SJSA1 (cell line): ENCODE measurements around the gene PTPRM. TPM values are rescaled to one million over a fixed set of nuclear protein-coding genes. Genes with fewer than 3 reads are reported as not detected.

ENCODE experiments used
- DNase-seq, 2 experiments: peaks; one replicate each; pipeline ENCODE4 v3.0.0-alpha.2; 2015 to 2020; ENCODE audit warnings: low spot score in 2 of 2, low read depth in 1 of 2
- H3K27ac ChIP-seq: fragments of 250-450 bp; sonication (Bioruptor Pico); 2 replicates; pipeline ENCODE4 v1.5.1; 2020; ENCODE audit warnings: mild to moderate bottlenecking, moderate library complexity
- H3K27me3 ChIP-seq: fragments of 250-450 bp; sonication (Bioruptor Pico); replicated peaks from 2 replicates; pipeline ENCODE4 v1.5.1; 2020; ENCODE audit warnings: mild to moderate bottlenecking, moderate library complexity
- H3K36me3 ChIP-seq: fragments of 250-450 bp; sonication (Bioruptor Pico); 2 replicates; pipeline ENCODE4 v1.5.1; 2020; ENCODE audit warnings: mild to moderate bottlenecking
- H3K4me1 ChIP-seq: fragments of 250-450 bp; sonication (Bioruptor Pico); replicated peaks from 2 replicates; pipeline ENCODE4 v1.6.1; 2021; ENCODE audit warnings: mild to moderate bottlenecking
- H3K4me3 ChIP-seq: fragments of 250-450 bp; sonication (Bioruptor Pico); 2 replicates; pipeline ENCODE4 v1.5.1; 2020; ENCODE audit warnings: mild to moderate bottlenecking
- H3K9me3 ChIP-seq: fragments of 250-450 bp; sonication (Bioruptor Pico); replicated peaks from 2 replicates; pipeline ENCODE4 v1.5.1; 2020; ENCODE audit warnings: mild to moderate bottlenecking
- total RNA-seq: library from RNA; depleted of rRNA; stranded (reverse); fragments of >200 nt; shearing (Covaris generic); gene quantifications from 2 replicates; pipeline ENCODE4 v1.2.3, GENCODE V29; 2014

Gene PTPRM
- total RNA-seq, 1 experiment from 2014 or later, result 68.3 TPM

DNA sequence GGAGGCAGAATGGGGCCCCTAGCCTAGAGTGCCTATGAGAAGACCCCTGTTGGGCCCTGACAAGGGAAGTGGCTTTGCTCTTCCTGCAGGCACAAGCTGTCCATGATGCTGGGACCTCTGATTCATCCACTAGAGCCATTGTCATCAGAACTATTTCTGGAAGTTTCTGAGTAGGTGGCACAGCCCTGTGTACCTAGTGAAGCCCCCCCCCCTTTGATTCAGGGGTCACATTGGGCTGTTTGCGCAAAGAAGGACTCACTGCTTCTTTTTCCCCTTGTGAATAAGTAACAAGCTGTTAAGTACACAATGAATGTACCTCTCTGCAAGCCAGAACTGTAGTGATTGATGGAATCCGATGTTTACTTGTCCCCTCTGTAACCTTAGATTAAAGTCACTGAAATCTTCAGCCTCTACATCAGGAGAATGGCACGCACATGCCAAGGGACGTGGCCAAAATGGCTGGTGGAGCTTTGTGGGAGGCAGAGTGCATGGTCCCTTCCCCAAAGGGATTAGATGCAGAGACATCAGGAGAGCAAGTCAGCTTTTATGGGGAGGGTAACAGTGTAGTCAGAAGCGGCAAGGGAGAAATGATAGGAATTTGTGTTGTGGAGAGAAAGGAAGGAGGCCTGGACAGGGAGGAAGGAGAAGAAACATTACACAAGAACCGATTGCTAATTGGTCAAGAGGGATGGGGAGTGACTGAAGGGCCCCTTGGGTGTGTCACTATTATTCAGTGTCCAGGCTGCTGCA is 774.5 kb downstream of the PTPRM start:
- DNase-seq, result peak; percentile 87 to 97
- H3K4me3 ChIP-seq, result no peak overlapping the region
- peak overlapping the region; percentile 84 for H3K27ac ChIP-seq
- H3K4me1 ChIP-seq, result peaks cover 40% of the 10 kb centered on the region
- H3K36me3 ChIP-seq, result no peaks in the 10 kb centered on the region; the same call in 1 of the 2 replicates
- H3K9me3 ChIP-seq, result no peaks in the 10 kb centered on the region
- H3K27me3 ChIP-seq, result no peaks in the 10 kb centered on the region

DNA sequence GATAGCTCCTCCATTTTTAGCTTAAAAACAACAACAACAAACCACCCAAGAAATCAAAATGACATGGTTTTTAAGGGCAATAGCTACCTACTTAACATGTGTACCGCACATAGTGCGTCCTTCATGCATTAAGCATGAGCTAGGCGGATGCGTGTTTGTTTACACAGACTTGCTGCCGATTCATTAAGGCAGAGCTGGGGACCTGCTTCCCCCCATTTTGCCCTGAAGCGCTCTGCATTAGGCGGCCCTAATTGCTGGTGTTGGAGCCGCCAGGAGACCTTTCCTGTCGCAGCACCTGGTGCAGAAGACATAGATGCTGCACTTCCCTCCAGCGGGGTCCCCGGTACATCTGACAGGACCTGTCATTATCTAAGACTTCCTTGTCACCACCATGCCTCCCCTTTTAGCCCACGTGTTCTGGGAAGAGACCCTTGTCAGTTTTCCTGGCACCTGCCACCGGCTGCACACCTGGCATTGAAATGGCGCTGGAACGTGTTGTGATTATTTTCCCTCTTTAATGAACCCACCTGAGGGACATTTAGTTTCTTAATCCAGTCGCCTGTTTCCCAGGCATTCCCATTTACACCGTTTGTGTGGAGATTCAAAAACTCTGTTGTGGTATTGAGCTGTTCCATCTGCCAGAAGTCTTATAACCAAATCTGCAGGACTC is 781.1 kb downstream of the PTPRM start:
- no peak overlapping the region for H3K27ac ChIP-seq
- no peaks in the 10 kb centered on the region for H3K27me3 ChIP-seq
- 0 out of 2 replicates have a peak, but pooled peaks cover 3% of the 10 kb centered on the region for H3K9me3 ChIP-seq
- H3K36me3 ChIP-seq, result no peaks in the 10 kb centered on the region; the same call in 1 of the 2 replicates
- H3K4me1 ChIP-seq, result no peaks in the 10 kb centered on the region; the same call in 1 of the 2 replicates
- H3K4me3 ChIP-seq, result no peak overlapping the region
- DNase-seq, result no peak

DNA sequence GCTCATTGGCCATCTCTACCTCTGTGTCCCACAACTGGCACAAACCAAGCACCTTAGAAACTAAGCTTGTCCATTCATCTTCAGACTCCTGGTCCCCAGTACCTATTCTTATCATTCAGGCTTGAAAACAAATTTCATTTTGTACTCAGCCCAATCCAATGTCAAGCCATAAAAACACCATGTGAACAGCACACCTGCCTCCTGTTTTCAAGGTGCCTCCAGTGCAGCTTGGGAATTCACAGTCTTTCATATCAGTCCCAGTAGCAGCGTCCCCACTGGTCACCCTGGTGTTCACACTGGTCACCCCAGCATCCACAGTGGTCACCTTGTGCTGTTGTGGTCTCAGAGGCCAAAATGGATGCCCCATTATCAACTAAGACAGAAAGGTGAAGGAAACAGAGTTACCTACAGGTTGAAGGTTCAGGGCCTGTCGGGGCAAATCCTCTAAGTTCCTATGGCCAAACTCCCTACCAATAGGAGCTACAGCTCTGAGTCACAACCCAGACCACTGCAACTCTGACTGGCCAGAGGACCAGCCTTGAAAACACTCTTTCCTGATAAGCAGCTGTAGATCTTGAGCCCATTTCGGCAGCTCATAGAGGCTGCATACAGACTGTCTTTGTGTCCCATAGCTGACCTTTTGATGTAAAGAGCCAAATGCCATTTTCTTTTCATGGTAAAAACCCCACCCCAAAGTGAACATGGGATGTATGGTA is 782.6 kb downstream of the PTPRM start:
- H3K4me3 ChIP-seq, result no peak overlapping the region
- no peaks in the 10 kb centered on the region for H3K27me3 ChIP-seq
- no peaks in the 10 kb centered on the region; the same call in 1 of the 2 replicates for H3K4me1 ChIP-seq
- H3K27ac ChIP-seq, result no peak overlapping the region
- H3K36me3 ChIP-seq, result no peaks in the 10 kb centered on the region
- DNase-seq, result no peak
- H3K9me3 ChIP-seq, result 0 out of 2 replicates have a peak, but pooled peaks cover 3% of the 10 kb centered on the region

DNA sequence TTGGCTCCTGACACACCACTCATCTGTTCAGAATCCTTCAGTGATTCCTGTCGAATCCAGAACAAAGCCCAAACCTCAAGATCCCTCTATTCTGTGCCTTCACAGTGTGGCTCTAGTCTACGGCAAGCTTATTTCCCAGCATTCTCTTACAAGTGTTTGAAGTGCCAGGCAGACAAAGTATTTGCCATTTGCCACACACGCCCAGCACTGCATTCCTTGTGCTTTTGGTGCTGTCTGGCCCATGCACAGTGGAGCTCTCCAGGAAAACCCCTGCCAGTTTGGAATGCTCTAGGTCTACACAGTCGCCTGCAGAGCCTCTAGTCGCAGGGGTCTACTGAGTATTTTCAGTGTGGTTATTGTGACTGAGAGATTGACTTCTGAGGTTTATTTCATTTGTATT is 783.5 kb downstream of the PTPRM start:
- no peak overlapping the region for H3K4me3 ChIP-seq
- DNase-seq, result no peak
- 0 out of 2 replicates have a peak, but pooled peaks cover 3% of the 10 kb centered on the region for H3K9me3 ChIP-seq
- no peaks in the 10 kb centered on the region for H3K27me3 ChIP-seq
- H3K27ac ChIP-seq, result no peak overlapping the region
- H3K36me3 ChIP-seq, result no peaks in the 10 kb centered on the region
- no peaks in the 10 kb centered on the region; the same call in 1 of the 2 replicates for H3K4me1 ChIP-seq

DNA sequence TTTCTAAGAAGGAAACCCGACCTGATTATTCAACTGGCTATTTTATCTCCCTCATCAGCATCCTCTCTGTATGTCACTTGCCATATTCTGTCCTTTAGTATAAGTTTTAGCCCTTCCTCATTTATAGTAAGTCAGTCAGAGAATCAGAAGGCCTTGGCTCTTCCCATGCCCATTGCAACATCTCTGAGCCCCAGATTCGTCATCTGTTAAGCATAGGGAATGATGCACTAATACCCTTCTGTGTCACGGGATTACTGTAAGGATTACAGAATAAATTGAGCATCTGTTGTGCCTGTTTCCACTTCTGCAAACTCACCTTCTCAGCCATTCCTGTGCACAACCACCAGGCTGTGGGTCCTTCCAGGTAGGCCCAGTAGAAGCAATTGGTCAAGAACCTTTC is 784.0 kb downstream of the PTPRM start:
- no peak overlapping the region for H3K27ac ChIP-seq
- no peak for DNase-seq

DNA sequence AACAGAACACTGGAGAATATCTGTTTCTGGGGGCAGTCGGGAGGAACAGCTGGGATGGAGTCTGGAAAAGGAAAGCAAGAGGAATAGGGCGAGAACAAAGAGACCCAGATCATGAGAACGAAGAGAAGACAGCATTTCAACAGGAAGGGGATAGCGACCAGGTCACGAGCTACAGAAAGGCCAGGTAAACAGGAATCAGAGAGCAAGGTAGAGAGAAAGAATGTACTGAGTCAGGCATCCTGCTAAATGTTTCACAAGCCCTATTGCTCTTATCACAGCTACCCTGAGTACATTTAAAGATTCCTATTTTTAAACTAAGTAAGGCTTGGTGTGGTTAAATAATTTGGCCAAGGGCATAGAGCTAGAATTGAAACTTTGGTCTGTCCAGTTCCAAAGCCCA is 787.2 kb downstream of the PTPRM start:
- Histone ChIP-seq H3K36me3 (no peaks in the 10 kb centered on the region), H3K27ac (no peak overlapping the region), H3K9me3 (peaks cover 3% of the 10 kb centered on the region; the same call in 1 of the 2 replicates), H3K27me3 (no peaks in the 10 kb centered on the region), H3K4me3 (no peak overlapping the region), H3K4me1 (no peaks in the 10 kb centered on the region)
- DNase-seq, result no peak

More for the DNA sequence above, 784.0 kb downstream of the PTPRM start:
- Histone ChIP-seq H3K4me1 (no peaks in the 10 kb centered on the region; the same call in 1 of the 2 replicates), H3K36me3 (no peaks in the 10 kb centered on the region), H3K27me3 (no peaks in the 10 kb centered on the region), H3K4me3 (no peak overlapping the region), H3K9me3 (0 out of 2 replicates have a peak, but pooled peaks cover 3% of the 10 kb centered on the region)

DNA sequence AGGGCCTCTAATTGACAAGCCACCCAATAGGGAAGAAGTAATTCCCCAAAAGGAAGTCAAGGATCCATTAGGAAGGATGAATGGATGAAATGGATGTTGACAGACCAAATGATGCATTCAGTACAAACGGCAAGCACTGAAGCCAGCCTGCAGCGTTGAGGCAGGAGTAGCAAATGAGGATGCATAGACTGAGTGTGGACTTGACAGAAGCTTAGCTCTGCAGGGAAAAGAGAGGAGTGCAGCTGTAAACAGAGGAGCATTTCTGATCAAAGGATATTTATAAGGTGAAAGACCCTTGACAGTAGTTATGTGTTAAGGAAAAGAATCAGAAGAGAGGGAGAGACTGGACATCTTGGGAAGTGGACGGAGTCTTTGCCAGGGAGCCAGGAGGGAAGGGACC is 788.9 kb downstream of the PTPRM start:
- H3K36me3 ChIP-seq, result no peaks in the 10 kb centered on the region
- H3K27me3 ChIP-seq, result no peaks in the 10 kb centered on the region
- H3K9me3 ChIP-seq, result peaks cover 3% of the 10 kb centered on the region; the same call in 1 of the 2 replicates
- H3K4me1 ChIP-seq, result no peaks in the 10 kb centered on the region
- H3K27ac ChIP-seq, result no peak overlapping the region
- no peak overlapping the region for H3K4me3 ChIP-seq
- no peak for DNase-seq

DNA sequence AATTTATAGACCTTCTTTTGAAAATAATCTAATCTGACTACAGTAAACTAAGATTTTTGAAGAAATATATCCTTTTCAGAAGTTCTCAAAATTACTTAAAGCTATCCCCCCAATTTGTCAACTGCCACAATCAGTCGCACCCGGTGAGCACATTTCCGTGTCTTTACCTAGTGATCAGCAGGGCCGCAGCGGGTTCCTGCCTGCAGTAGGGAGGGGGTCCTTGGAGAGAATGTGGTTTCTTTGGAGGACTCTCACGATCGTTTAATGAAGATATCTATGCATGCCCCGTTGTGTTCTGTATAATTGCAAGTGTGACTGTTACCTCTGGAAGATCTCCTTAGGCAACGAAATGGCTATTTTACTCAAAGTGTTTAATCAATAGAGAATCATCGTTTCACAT is 790.2 kb downstream of the PTPRM start:
- no peaks in the 10 kb centered on the region; the same call in 1 of the 2 replicates for H3K9me3 ChIP-seq
- no peak overlapping the region for H3K4me3 ChIP-seq
- no peaks in the 10 kb centered on the region for H3K27me3 ChIP-seq
- no peaks in the 10 kb centered on the region for H3K4me1 ChIP-seq
- no peaks in the 10 kb centered on the region for H3K36me3 ChIP-seq
- no peak for DNase-seq
- H3K27ac ChIP-seq, result no peak overlapping the region

DNA sequence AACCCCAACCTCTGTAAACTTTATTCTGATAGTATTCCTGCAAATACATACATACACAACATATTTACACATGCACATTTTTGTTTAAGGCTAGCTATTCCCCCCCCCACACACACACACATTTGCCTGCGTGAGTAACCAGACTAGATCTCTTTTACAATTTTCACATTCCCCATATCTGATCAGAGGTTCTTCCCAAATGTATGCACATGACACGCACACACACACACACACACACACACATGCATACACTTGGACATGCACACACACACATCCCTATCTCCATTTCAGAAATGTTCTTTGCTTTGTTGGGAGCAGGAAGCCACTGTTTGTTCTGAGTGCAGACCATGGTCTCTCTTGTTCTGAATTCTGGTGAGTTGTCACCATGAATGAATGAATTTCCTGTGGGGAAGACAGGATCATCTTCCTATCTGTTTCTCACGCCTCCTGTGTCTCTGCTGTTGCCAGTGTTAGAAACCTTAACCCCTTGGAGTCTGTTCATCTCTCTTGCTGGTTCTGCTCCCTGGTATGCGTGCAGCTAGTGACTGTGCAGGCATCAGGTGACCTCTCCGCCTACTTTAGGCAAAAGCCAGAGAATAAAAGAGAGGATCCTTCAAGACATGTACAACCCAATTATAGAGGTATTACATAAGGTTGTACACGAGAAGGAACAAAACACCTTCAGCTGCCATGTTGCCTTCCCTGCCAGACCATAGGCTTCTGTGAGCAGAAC is 791.1 kb downstream of the PTPRM start:
- H3K27ac ChIP-seq, result no peak overlapping the region
- H3K27me3 ChIP-seq, result no peaks in the 10 kb centered on the region
- no peak overlapping the region for H3K4me3 ChIP-seq
- H3K4me1 ChIP-seq, result no peaks in the 10 kb centered on the region
- no peak for DNase-seq
- no peaks in the 10 kb centered on the region for H3K36me3 ChIP-seq
- no peaks in the 10 kb centered on the region; the same call in 1 of the 2 replicates for H3K9me3 ChIP-seq

DNA sequence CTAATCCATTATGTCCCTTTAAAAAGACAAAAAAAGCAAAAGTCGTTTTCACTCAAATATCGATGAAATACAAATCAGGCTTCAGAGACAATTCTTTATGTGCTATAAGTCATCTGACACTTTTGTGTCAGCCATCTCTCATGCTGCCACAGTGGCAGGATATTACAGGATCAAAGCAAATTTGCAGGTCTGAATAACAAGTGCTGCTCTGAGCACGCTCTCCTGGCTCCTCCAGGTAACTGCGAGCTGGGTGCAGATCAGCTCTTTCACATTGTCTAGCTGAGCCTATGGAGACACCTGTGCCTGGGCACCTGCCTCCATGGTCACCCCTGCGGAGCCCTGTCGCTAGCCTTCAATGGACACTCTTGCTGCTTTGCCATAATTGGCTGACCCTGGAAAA is 792.0 kb downstream of the PTPRM start:
- Histone ChIP-seq H3K4me3 (no peak overlapping the region), H3K9me3 (no peaks in the 10 kb centered on the region; the same call in 1 of the 2 replicates), H3K36me3 (no peaks in the 10 kb centered on the region), H3K27ac (no peak overlapping the region), H3K27me3 (no peaks in the 10 kb centered on the region), H3K4me1 (no peaks in the 10 kb centered on the region)
- DNase-seq, result no peak

DNA sequence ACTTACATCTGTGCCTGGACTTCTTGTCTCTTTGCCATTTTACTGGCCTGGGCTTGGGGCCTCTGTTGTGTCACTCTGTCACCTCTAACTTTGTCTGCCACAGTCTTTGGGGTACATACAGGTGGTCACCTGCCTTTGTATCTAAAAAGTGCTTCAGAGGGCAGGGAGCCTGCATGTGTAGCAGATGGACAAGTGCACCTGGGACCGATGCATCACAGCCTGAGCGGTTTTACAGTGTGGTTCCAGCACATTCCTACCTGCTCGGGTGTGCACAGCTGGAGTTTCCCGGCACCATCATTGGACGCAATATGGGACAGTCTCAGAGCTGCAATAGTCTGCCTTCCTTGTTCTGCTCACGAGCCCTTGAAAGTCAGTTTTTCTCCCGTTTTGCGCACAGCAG is 792.4 kb downstream of the PTPRM start:
- Histone ChIP-seq H3K36me3 (no peaks in the 10 kb centered on the region), H3K27ac (no peak overlapping the region), H3K4me3 (no peak overlapping the region), H3K27me3 (no peaks in the 10 kb centered on the region), H3K4me1 (no peaks in the 10 kb centered on the region), H3K9me3 (no peaks in the 10 kb centered on the region; the same call in 1 of the 2 replicates)
- no peak for DNase-seq

DNA sequence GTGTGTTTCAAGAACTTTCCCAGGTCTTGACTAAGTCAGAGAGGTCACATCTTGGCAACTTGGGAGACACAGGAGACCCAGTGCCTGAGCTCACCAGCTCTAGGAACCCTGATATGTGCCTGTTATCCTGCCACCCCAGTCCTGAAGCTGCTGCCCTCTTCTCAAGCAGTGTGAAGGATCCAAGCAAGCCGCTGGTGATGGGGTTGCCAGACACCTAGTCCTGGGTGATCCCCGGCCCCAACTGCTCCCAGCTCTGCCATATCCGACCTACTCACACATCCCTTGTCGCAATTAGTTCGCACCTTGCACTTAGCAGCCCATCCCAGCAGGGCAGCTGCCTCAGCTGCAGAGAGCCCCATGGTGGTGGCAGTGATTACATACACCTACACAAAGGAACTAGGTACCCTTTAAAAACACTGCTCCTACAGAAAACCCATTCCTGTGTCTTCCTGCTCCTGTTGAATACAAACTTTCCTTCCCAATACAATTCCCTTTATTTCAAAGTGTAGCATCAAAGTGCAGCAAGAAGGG is 794.9 kb downstream of the PTPRM start:
- Histone ChIP-seq H3K4me3 (no peak overlapping the region), H3K36me3 (no peaks in the 10 kb centered on the region), H3K4me1 (no peaks in the 10 kb centered on the region), H3K27me3 (no peaks in the 10 kb centered on the region), H3K9me3 (no peaks in the 10 kb centered on the region; the same call in 1 of the 2 replicates), H3K27ac (no peak overlapping the region)
- no peak for DNase-seq

DNA sequence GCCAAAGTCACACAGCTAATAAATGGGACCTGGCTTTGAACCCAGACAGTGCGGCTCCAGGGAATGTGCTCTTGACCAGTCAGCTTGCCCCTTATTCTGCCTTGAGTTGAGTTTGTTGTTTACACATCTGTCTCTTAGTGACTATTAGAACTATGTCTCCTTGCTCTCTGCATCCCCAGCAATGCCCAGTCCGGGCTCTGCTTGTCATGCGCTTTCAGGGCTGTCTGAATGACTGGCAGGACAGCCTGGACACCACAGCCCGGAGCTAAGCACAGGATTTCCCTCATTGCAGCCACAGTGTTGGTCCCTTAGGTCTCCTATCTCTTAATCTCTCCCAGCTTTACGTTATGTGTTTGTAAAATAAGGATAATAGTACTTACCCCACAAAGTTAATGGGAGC is 795.7 kb downstream of the PTPRM start:
- no peaks in the 10 kb centered on the region for H3K27me3 ChIP-seq
- H3K27ac ChIP-seq, result no peak overlapping the region
- no peaks in the 10 kb centered on the region; the same call in 1 of the 2 replicates for H3K9me3 ChIP-seq
- H3K4me1 ChIP-seq, result no peaks in the 10 kb centered on the region
- no peak for DNase-seq
- H3K4me3 ChIP-seq, result no peak overlapping the region
- H3K36me3 ChIP-seq, result no peaks in the 10 kb centered on the region
